ENCODE results near the gene MAP3K15.

Gene MAP3K15, protein sequence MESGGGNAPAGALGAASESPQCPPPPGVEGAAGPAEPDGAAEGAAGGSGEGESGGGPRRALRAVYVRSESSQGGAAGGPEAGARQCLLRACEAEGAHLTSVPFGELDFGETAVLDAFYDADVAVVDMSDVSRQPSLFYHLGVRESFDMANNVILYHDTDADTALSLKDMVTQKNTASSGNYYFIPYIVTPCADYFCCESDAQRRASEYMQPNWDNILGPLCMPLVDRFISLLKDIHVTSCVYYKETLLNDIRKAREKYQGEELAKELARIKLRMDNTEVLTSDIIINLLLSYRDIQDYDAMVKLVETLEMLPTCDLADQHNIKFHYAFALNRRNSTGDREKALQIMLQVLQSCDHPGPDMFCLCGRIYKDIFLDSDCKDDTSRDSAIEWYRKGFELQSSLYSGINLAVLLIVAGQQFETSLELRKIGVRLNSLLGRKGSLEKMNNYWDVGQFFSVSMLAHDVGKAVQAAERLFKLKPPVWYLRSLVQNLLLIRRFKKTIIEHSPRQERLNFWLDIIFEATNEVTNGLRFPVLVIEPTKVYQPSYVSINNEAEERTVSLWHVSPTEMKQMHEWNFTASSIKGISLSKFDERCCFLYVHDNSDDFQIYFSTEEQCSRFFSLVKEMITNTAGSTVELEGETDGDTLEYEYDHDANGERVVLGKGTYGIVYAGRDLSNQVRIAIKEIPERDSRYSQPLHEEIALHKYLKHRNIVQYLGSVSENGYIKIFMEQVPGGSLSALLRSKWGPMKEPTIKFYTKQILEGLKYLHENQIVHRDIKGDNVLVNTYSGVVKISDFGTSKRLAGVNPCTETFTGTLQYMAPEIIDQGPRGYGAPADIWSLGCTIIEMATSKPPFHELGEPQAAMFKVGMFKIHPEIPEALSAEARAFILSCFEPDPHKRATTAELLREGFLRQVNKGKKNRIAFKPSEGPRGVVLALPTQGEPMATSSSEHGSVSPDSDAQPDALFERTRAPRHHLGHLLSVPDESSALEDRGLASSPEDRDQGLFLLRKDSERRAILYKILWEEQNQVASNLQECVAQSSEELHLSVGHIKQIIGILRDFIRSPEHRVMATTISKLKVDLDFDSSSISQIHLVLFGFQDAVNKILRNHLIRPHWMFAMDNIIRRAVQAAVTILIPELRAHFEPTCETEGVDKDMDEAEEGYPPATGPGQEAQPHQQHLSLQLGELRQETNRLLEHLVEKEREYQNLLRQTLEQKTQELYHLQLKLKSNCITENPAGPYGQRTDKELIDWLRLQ (N-terminal part only)

DNA sequence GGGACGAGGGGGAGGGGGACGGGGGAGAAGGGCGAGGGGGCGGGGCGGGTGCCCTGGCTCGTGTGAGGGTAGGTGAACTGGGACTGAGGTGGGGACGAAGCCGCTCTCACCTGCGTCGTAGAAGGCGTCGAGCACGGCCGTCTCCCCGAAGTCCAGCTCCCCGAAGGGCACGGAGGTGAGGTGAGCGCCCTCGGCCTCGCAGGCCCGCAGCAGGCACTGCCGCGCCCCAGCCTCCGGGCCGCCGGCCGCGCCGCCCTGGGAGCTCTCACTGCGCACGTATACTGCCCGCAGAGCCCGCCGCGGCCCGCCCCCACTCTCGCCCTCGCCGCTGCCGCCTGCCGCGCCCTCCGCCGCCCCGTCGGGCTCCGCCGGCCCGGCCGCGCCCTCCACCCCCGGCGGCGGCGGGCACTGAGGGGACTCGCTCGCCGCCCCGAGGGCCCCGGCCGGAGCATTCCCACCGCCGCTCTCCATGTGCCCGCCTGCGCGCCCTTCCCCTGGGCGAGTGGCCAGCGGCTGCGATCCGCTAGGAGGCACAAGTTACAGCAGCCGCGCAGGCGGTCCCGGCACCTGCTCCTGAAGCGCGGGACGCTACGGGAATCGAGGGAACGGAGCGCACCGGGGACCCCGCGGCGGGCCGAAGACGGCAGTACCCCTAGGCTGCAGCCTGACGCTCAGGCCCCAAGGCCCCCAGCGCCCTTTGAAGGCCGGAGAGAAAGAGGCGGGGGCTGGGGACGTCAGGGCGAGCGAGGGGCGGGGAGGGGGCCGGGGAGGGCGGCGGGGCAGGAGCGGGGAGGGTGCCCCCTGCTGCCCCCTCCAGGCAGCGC is at the start of gene MAP3K15:
Gene MAP3K15 (minus strand): TSS at position 718 of the 824 bp plus-strand sequence. CDS start 247 bp downstream, at position 471.
- DNase-seq (ENCODE audit: low read depth), result no peak

DNA sequence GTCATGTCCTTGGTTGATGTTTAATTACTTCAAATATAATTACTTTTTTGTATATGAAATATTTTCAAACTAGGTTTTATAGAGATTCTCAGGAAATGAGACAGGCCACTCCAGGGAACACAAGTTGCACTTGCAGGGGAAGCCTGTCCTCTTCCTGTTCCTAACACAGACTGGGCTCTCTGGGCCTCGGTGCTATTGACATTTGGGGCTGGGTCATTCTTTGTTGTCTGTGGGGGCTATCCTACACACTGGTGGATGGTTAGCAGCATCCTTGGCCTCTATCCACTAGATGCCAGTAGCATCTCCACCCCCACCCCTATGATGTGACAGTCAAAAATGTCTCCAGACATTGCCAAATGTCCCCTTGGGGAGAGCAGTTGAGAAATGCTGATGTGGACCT is 49.3 kb upstream of the MAP3K15 start:
- no peak for DNase-seq (ENCODE audit: low read depth)

DNA sequence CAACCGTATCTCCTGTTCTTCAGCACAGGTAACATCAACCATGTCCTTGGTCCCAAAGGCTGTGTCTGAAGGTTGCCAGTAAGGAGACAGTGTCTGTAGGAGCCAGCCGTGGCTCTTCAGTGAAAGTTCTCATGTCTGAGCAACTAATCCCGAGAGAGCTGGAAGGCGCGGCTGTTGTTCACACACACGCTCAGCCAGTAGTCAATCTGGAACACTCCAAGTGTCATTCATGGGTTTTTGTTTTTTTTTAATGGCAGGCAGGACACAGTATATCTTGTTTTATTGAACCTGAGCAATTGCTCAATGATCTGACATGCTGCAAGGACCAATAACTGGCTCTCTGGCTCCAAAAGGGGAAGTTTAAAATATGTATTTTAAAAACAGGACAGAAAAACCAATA is 48.4 kb upstream of the MAP3K15 start:
- no peak for DNase-seq (ENCODE audit: low read depth)

DNA sequence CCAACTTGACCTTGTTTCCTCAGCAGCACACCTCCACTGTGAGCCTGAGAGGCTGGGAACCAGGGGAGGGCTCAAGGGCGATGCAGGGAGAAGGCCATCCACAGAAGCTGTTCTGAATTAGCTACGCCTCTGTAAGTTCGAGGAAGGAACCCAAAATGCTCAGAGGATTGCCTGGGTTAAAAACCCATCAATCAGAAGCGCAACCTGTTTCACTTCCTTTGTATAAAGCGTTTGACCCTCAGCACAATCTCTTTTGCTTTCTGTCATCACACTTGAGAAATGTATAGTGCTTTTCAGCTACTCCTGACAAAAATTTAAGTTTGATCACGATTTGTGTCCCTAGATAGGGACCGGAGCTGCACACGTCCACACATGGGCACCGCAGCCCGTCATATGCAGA is 48.0 kb upstream of the MAP3K15 start:
- DNase-seq (ENCODE audit: low read depth), result no peak

DNA sequence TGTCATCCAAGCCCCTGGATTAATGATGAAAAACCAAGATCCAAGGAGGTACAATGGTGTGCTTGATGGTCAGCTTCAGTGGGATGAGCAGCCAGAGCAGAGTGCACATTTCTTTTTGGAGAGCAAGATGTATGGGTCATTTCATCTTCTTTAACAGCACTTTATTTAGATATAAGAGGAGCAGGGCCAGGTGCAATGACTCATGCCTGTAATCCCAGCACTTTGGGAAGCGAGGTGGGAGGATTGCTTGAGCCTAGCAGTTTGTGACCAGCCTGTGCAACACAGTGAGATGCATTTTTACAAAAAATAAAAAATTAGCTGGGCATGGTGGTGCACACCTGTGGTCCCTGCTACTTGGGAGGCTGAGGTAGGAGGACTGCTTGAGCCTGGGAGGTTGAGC is 45.3 kb upstream of the MAP3K15 start:
- DNase-seq (ENCODE audit: low read depth), result no peak

DNA sequence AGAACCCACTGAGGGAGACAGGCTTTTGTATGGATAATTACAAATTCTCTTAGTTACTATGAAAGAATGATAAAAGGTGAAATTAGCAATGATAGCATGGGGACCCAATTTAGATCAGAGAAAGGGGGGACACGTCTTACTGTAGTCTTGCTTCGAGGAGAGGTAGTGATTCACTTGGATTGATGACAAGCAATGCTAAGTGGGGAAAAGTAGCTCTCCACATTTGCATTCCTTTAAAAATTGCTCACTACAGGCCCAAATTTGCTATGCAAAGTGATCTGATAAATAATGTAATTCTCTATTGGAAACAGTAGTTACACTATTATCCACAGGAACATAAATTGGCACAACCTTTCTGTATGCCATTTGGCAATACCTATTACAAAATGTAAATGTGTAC is 42.5 kb upstream of the MAP3K15 start:
- no peak for DNase-seq (ENCODE audit: low read depth)

DNA sequence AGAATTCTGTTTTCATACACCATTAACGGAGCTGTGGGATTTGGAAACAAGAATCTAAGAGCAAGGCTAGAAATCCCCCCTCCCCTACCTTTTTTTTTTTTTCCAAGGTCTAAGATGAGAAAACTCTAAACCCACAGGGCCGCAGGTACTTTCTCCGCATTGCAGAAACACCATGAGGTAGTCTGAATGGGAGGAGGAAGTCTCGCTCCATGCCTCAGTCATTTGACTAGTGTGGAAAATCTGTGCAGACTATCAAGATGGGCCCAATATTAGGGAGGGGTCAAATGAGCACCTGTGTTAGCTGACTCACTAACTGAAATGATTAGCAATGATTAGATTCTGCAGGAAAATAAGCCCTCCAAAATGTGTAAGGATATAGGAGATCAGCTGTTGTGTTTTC is 40.9 kb upstream of the MAP3K15 start:
- no peak for DNase-seq (ENCODE audit: low read depth)

DNA sequence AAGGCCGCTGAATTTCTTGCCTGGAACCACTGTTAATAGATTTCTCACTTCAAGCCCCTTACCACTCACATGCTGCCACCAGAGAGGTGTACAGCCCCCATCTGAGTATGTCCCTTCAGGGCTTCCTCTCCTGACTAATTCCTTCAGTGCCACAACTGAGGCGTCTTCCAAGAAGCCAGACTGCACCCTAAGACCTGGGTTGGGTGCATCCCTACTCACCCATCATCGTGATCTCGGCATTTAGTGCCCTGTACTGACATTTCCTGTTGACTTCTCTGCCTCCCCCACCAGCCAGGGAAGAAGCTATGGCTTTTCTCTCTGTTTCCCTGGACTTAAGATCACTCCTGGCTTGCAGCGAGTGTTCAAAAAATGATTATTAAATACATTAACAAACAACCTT is 40.4 kb upstream of the MAP3K15 start:
- DNase-seq (ENCODE audit: low read depth), result no peak

DNA sequence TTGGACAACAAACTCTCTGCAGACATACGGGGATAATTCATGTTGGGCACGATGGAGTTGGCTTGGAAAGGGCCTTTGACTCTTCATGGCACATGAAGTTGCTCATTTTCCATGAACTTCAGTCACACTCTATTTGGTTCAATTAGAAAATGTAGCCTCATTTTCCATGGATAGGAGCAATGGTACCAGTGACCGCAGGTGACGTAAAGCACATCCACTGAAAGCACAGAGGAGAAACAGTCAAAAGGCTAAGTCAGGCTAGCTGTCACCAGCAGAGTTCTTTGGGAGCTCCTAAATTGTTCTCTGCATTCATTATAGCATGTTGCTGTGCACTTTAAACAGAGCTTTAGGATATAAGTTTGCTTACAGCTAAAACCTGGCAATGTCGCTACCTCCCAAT is 39.9 kb upstream of the MAP3K15 start:
- no peak for DNase-seq (ENCODE audit: low read depth)

DNA sequence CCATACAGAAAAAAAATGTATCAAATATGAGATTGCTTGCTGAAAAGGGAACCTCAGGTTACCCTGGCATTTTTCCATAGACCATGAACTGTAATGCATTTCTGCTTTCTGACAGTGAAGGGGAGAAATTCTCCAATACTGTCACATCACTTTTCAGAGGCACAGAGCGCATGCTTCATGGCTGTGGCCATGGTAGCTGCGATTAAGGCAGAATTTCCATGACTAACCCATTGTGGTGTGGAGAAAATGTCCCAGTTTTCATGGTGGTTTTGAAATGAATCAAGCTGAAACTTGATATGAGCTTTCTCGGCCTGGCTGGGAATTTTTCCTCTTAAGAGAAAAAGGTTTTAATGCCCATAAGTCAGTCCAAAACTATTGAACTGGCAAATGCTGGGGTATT is 39.5 kb upstream of the MAP3K15 start:
- no peak for DNase-seq (ENCODE audit: low read depth)

DNA sequence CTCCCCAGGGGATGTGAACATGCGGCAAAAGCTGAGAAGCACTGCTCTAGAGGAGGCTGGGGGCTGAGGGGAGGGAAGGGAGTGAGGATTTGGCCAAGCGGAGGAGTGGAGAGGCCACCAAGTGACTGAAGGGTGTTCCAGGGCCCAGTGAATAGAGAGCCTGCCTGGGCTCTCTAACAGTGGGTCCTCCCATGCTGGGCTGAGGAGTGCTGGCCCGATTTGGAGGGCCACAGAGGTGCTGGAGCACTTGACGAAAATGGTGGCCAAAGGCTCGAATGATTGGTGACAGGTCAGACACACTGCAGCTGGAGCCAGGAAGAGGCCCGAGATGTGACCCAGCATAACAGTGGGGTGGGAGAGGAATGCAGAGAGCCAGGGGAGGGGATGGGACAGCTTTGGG is 37.5 kb upstream of the MAP3K15 start:
- no peak for DNase-seq (ENCODE audit: low read depth)

DNA sequence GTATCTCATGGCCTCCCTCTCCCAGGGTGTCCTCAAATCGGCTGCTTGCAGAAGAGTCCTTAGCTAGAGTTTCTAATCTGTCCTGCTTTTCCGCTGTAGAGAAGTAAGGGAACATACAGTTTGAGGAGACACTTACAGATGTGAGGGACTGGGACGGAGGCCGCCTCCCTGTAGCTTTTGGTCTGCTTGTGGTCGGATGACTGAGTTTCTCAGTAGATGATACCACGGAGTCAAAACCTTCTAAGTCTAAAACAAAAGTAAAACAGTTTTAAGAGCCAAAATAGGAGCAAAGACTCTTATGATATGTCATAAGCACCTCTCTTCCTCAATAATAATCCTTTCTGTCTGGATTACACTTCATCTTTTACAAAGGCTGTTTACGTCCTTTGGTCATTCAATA is 34.5 kb upstream of the MAP3K15 start:
- no peak for DNase-seq (ENCODE audit: low read depth)

DNA sequence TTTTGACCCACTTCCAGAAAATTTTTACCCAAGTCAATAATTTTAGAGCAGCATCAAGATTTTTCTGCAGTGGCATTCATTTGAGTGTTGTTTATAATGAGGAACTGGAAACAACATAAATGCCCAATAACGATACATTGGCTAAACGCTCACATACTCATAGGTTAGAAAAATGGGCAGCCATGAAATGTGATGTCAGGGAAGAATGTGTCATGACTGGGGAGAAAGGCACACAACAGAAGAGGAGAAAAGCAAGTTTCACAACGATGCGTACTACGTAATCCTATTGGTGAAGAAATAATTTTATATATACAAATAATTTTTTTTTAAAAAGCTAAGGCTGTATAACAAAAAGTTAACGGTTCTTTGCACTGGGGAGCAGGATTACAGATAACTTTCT is 33.6 kb upstream of the MAP3K15 start:
- DNase-seq (ENCODE audit: low read depth), result no peak

DNA sequence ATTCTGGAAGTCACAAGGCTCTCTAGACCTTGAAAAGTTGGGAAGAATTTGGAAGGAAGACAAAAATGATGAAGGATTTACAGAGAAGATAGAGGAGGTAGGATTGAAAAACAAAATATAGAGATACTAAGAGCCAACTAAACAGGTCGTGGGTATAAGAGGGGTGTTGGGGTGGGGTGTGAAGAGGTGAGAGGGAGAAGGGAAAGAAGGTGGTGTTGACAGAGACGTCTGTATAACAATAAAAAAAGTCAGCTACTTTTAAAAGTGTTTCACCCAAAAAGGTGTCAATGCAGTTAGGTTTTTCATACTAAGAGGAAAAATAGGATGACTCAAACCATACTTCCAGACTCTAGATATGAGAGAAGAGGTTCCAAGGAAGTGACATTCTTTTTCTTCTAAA is 33.0 kb upstream of the MAP3K15 start:
- DNase-seq (ENCODE audit: low read depth), result no peak

DNA sequence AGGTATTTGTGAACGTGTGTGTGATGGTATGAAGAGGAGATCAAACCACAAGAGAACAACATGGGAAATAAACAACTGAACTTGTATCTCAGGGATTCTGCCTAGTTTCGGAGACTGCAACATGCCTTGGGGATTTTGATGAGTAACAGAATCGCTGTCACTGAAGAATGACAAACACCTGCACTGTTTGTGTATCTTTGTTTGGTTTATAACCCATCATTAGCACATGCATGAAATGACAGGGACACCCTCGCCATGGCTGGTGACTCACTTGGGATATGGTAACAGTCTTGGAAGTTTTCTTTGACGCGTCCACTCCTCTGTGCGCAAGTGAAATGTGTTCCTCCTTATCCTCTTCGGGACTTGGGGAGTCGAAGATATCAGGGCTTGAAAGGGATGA is 30.3 kb upstream of the MAP3K15 start:
- DNase-seq (ENCODE audit: low read depth), result no peak

DNA sequence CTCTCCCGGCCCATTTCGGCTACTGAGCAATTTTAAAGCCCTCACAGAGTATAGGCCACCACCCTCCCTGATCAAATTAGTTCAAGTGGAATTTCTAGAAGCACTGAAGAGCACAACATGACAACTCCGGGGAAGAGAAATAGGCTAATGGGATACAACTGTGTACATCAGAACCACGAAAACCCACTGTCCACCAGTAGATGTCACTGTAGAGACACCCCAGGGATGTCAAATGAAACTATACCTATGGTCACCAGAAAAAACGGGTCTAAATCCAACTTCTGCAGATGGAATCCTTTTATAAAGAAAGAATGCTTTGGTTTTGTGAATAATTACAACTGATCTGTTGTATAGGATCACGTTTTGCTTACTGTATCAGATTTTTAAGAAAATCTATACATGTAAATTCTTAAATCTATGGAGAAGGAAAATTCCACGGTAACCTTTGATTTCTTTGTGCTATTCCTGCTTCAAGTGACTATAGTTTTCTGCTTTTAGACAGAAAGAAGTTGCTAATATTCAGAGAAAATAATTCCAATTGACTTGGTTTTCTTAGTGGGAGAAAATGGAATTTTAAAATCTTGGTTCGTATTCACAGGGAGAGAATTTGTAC is 29.5 kb upstream of the MAP3K15 start:
- no peak for DNase-seq (ENCODE audit: low read depth)

DNA sequence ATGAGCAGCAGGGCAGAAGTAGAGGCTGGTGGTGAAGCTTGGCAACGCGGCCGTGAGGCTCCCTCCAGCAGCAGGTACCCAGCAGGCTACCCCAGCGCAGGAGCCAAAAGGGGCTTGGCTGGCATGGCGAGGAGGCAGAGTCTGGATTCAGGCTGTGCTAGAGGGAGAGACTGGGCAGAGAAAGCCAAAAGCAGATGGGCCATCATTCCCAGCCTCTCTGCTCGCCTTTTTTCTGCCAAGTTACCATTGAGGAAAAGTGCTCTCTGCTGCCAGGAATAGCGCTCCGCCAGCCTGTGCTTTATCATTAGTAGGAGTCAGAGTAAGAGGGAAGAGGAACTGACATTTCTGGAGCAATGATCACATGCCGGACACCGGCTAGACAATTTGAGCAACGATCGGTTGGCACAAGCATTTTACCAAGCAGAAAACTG is 28.7 kb upstream of the MAP3K15 start:
- DNase-seq (ENCODE audit: low read depth), result no peak

DNA sequence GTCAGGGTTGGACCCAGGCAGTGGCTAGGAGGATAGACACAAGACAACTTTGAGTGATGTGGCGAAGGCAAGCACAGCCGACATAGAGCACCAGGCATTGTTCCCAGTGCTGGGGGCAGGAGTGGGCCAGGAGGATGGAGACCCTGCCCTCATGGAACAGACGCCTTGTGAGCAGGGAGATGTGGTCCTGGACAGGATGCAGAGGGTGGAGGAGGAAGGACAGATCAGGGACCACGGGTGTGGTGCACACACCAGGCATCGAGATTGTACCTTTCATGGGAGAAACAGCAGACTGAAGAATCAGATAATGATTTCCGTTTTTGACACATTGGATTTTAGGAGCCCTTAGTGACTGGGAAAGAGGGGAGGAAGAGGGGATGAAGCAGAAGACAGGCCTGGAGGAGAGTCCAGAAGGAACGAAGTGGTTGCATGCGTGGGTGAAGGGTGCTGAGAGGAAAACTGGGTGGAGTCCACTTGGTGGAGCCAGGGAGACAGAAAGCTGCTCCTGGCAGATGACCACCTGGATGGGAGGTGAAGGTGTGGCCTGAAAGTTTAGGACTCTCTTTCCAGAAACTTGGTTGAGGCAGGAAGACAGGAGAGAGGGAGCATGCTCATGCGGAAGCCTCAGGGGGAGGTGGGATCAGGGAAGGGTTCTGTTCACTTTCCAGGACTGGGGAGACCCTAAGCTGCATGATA is 27.9 kb upstream of the MAP3K15 start:
- DNase-seq (ENCODE audit: low read depth), result no peak

DNA sequence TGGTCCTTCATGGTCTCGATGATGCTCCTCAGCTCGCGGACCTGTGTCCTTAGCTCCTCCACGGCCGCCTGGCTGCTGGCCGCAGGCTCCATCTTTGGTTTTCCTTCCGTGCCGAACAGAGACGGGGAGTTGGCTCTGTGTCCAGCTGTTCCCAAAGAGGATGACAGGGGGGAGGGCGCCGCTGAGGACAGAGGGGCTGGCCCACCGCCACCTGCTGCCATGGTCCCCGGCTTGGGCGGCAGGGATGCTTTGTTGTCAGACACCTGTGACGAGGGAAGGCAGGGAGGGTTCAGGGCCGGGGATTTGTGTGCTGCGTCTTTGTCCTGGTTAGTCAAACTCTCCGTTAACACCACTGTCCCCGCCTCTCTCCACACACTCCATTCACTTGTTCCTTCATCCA is 26.6 kb upstream of the MAP3K15 start:
- DNase-seq (ENCODE audit: low read depth), result no peak

DNA sequence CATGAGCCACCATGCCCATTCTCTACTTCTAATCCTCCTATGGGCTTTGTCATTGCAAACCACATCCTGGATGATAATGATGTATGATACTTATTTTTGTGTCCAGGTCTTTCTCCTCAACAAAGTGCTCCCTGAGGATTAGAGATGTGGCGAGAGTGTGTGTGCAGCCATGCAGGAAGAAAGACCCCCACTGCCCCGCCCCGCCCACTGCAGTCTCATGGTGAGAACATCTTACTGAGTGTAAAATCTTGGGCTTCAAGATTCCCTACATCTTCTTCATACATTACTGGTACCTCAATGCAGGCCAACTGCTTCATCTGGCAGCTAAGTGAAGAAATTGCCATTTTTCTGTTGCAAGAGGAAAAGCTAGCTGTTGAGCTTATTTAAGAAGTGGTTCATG is 25.9 kb upstream of the MAP3K15 start:
- DNase-seq (ENCODE audit: low read depth), result no peak

DNA sequence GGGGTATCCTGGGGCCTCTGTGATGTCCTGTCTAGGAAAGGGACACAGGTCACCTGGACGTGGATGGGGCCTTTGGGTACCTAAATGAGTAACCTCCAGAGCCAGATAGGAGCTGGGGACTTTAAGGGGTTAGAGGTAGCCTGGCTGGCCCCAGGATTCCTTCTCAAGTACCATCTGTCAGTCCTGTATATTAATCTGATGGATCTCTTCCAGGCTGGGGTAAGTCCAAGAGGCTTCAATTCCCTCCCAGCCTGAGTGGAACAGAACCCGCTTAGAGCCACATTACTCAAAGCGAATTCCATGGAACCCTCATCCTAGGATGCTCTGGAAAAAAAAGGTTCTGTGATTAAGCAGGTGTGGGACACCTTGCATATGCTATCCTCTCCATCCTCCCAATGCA is 24.8 kb upstream of the MAP3K15 start:
- no peak for DNase-seq (ENCODE audit: low read depth)
